Measurements from ENCODE around the gene RAG1.

GRCh38 chr11:36608491-36609199, 40.8 kb downstream of the RAG1 start:
- no peak for TF ChIP-seq EZH2 (IDR thresholded peaks at IDR 0.05; ENCODE audit: borderline replicate concordance, insufficient read depth, low read depth, low read length, poor library complexity, severe bottlenecking)
- TF ChIP-seq, protein P1, sequence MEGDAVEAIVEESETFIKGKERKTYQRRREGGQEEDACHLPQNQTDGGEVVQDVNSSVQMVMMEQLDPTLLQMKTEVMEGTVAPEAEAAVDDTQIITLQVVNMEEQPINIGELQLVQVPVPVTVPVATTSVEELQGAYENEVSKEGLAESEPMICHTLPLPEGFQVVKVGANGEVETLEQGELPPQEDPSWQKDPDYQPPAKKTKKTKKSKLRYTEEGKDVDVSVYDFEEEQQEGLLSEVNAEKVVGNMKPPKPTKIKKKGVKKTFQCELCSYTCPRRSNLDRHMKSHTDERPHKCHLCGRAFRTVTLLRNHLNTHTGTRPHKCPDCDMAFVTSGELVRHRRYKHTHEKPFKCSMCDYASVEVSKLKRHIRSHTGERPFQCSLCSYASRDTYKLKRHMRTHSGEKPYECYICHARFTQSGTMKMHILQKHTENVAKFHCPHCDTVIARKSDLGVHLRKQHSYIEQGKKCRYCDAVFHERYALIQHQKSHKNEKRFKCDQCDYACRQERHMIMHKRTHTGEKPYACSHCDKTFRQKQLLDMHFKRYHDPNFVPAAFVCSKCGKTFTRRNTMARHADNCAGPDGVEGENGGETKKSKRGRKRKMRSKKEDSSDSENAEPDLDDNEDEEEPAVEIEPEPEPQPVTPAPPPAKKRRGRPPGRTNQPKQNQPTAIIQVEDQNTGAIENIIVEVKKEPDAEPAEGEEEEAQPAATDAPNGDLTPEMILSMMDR (IDR thresholded peaks at IDR 0.05) = no peak
